Measurements from ENCODE around the gene LTBP1. TPM values are rescaled to one million over a fixed set of nuclear protein-coding genes. Genes with fewer than 3 reads are reported as not detected.

Gene LTBP1
- total RNA-seq, 1 donor from 2014 or later, result 48.4 TPM

DNA sequence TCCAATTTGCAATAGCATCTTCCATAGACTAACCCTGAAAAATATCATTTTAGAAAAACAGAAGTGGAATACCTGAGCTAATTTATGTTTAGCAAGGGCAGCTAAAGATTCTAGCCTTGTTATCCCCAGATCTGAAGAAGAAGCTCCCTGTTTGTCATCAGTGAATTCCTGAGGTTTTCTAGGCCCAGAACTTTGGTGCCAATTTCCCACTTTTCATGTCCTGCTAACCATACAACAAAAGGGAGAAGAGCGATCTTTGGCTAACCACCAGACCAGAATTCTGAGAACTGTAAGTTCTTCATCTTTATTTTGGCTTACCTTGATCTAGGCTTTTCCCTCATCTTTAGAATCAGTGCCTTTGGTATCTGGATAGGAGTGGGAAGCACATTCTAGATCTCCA is 478.4 kb downstream of the LTBP1 start:
- no peaks in the 10 kb centered on the region for H3K27me3 ChIP-seq
- H3K36me3 ChIP-seq, result no peaks in the 10 kb centered on the region
- no peak overlapping the region for H3K4me3 ChIP-seq
- no peak overlapping the region for H3K27ac ChIP-seq
- TF ChIP-seq POLR2A (IDR thresholded peaks at IDR 0.05), result no peak
- TF ChIP-seq POLR2AphosphoS5 (IDR thresholded peaks at IDR 0.05; ENCODE audit: insufficient read depth in 1 of 2, low read depth in 1 of 2), result no peak
- H3K9me3 ChIP-seq, result no peaks in the 10 kb centered on the region
- DNase-seq (ENCODE audit: extremely low spot score in 2 of 2), result no peak
- no peaks in the 10 kb centered on the region for H3K4me1 ChIP-seq
- intact Hi-C loops (cut with DNase I), result no loop called here

DNA sequence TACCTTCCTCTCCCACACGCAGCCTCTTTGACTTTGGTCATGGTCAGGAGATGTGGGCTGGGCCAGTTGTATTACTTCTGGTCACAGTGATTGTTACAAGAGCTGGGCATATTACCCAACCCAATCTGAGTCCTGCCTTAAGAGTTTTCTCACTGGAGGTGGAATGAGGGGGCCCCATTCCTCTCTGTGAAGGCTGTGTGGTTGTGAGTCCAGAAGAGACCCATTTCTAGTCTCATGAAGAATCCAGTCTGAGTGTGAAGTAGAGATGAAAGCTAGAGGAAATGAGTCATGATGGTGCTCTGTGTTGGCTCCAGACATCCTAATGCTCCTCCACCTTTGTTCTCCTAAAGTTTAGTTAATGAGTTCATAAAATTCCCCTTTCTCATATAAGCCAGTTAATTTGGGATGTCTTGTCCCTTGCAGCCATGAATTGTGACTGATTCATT is 478.9 kb downstream of the LTBP1 start:
- Histone ChIP-seq H3K9me3 (no peaks in the 10 kb centered on the region), H3K4me3 (no peak overlapping the region), H3K4me1 (no peaks in the 10 kb centered on the region), H3K27me3 (no peaks in the 10 kb centered on the region), H3K36me3 (no peaks in the 10 kb centered on the region), H3K27ac (no peak overlapping the region)
- intact Hi-C loops (cut with DNase I), result no loop called here
- no peak for DNase-seq (ENCODE audit: extremely low spot score in 2 of 2)
- TF ChIP-seq, protein P1, sequence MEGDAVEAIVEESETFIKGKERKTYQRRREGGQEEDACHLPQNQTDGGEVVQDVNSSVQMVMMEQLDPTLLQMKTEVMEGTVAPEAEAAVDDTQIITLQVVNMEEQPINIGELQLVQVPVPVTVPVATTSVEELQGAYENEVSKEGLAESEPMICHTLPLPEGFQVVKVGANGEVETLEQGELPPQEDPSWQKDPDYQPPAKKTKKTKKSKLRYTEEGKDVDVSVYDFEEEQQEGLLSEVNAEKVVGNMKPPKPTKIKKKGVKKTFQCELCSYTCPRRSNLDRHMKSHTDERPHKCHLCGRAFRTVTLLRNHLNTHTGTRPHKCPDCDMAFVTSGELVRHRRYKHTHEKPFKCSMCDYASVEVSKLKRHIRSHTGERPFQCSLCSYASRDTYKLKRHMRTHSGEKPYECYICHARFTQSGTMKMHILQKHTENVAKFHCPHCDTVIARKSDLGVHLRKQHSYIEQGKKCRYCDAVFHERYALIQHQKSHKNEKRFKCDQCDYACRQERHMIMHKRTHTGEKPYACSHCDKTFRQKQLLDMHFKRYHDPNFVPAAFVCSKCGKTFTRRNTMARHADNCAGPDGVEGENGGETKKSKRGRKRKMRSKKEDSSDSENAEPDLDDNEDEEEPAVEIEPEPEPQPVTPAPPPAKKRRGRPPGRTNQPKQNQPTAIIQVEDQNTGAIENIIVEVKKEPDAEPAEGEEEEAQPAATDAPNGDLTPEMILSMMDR (IDR thresholded peaks at IDR 0.05), result no peak
- TF ChIP-seq POLR2AphosphoS5 (IDR thresholded peaks at IDR 0.05; ENCODE audit: insufficient read depth in 1 of 2, low read depth in 1 of 2), result no peak
- no peak for TF ChIP-seq POLR2A (IDR thresholded peaks at IDR 0.05)

DNA sequence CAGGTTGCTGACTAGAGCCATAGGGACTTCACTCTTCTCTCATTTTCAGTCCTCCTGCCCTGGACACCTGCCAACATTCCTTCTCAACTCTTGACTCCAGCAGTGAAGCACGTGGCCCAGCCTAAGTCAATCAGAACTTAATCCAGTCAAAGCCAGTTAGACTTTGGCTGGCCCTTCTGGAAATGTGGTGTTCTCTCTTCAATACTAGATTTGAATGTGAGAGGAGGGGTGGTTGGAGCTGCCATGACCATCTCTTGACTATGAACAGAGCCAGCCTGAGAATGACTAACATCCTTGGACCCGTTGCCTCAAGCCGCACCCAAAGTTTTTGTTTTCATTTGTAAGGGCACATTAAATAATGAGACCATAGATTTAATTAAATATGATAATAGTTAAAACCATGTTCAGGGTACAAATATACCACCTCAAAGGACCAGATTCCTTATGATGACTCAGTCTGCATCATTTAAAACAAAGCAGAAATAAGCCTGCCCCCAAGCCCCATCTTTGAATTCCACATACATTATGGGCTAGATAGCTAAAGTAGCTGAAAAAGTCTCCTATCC is 480.0 kb downstream of the LTBP1 start:
- no peak for TF ChIP-seq POLR2A (IDR thresholded peaks at IDR 0.05)
- TF ChIP-seq, protein P1 (IDR thresholded peaks at IDR 0.05), result no peak
- TF ChIP-seq POLR2AphosphoS5 (IDR thresholded peaks at IDR 0.05; ENCODE audit: insufficient read depth in 1 of 2, low read depth in 1 of 2), result no peak
- H3K9me3 ChIP-seq, result no peaks in the 10 kb centered on the region
- intact Hi-C loops (cut with DNase I), result no loop called here
- H3K36me3 ChIP-seq, result no peaks in the 10 kb centered on the region
- no peaks in the 10 kb centered on the region for H3K4me1 ChIP-seq
- H3K27me3 ChIP-seq, result no peaks in the 10 kb centered on the region
- H3K27ac ChIP-seq, result no peak overlapping the region
- no peak overlapping the region for H3K4me3 ChIP-seq
- DNase-seq (ENCODE audit: extremely low spot score in 2 of 2), result no peak

DNA sequence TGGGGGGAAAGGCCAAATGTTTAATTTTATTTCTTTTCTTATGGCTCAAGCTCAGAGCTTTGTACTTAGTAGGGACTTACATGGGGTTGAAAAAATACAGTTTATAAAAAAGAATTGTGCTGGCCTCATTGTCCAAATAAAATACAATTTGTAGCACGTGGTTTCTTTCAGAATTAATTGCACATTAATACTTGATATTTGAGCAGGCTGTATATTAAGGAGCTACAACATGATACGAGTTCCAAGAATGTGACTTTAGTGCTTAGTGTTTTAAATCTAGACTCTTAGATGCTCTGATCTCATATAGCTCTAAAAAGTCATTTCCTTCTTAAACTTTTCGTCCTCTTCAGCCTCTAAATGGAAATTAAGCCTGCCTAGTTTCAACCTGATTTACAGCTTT is 483.3 kb downstream of the LTBP1 start:
- intact Hi-C loops (cut with DNase I), result no loop called here
- TF ChIP-seq POLR2AphosphoS5 (IDR thresholded peaks at IDR 0.05; ENCODE audit: insufficient read depth in 1 of 2, low read depth in 1 of 2) (no peak), POLR2A (IDR thresholded peaks at IDR 0.05) (no peak)
- TF ChIP-seq, protein P1 (IDR thresholded peaks at IDR 0.05), result no peak
- H3K27ac ChIP-seq, result no peak overlapping the region

DNA sequence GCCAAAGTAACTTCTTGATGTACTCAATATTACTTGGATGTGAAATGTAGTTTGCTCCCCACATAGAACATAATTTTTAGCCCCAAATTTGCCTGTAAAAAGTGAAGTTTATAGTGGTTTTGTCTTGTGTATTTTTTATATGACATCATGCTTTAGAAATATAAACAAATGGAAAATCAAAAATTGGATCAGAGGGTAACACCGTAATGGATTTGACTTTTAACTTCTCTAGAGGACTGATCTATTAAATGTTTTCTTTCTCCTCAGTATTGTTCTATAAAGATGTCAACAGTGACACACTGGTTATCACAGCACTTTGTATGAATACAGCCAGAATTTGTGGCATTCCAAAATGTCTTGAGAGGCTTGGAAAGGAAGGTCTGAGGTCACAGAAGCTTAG is 484.1 kb downstream of the LTBP1 start:
- Histone ChIP-seq H3K27ac (no peak overlapping the region), H3K4me1 (no peaks in the 10 kb centered on the region), H3K4me3 (no peak overlapping the region), H3K9me3 (no peaks in the 10 kb centered on the region), H3K27me3 (no peaks in the 10 kb centered on the region), H3K36me3 (no peaks in the 10 kb centered on the region)
- intact Hi-C loops (cut with DNase I), result no loop called here
- TF ChIP-seq, protein P1 (IDR thresholded peaks at IDR 0.05), result no peak
- TF ChIP-seq POLR2A (IDR thresholded peaks at IDR 0.05) (no peak), POLR2AphosphoS5 (IDR thresholded peaks at IDR 0.05; ENCODE audit: insufficient read depth in 1 of 2, low read depth in 1 of 2) (no peak)
- DNase-seq (ENCODE audit: extremely low spot score in 2 of 2), result no peak

More for the DNA sequence above, 483.3 kb downstream of the LTBP1 start:
- no peaks in the 10 kb centered on the region for H3K4me1 ChIP-seq
- no peak overlapping the region for H3K4me3 ChIP-seq
- no peaks in the 10 kb centered on the region for H3K36me3 ChIP-seq
- H3K27me3 ChIP-seq, result no peaks in the 10 kb centered on the region
- DNase-seq (ENCODE audit: extremely low spot score in 2 of 2), result no peak
- H3K9me3 ChIP-seq, result no peaks in the 10 kb centered on the region

Measured in vagina (tissue), 2 donors.